B cell (primary cell): ENCODE data around the gene ZMYND12. TPM values are rescaled to one million over a fixed set of nuclear protein-coding genes. Genes with fewer than 3 reads are reported as not detected.

ENCODE experiments used
- ATAC-seq: fragments of 200-7000 bp; cut with Tn5 transposase; one replicate; pipeline ENCODE4 v1.10.0; 2021; ENCODE audit warnings: low read depth, mild to moderate bottlenecking, moderate number of reproducible peaks, moderate library complexity
- CTCF ChIA-PET: fragments of 350-600 bp; sonication (Branson Sonifier 250); formaldehyde crosslinking; loops from one replicate; lab custom pipeline; 2021; ENCODE audit warnings: antibody characterized with exemption, inconsistent platforms; lab: Charles Lee
- POLR2A ChIA-PET: fragments of 350-600 bp; sonication (Branson Sonifier 250); formaldehyde crosslinking; loops from one replicate; lab custom pipeline; 2021; ENCODE audit warnings: antibody characterized with exemption; lab: Charles Lee
- DNase-seq: peaks from one replicate; pipeline ENCODE4 v3.0.0; 2013
- H2AFZ ChIP-seq: 2 replicates; pipeline ENCODE4 v1.6.1; 2012; ENCODE audit warnings: mild to moderate bottlenecking, low read depth, low read length; ENCODE audit not compliant: insufficient read depth, poor library complexity, severe bottlenecking
- H3K27ac ChIP-seq, 2 donors: 1 replicate in 1 of 2; 2 replicates in 1 of 2; pipeline ENCODE4 v1.5.1; 2012 to 2013; ENCODE audit warnings: low read length in 2 of 2, mild to moderate bottlenecking in 2 of 2, moderate library complexity in 1 of 2
- H3K27me3 ChIP-seq, 4 experiments: fragments of 200-600 bp in 1 of 4; sonication (generic) in 1 of 4; replicated peaks in 1 of 4; 1 replicate in 2 of 4; 2 replicates in 2 of 4; pipeline versions ENCODE4 v1.6.1 to v1.7.0; 2013 to 2016; ENCODE audit warnings: low read length in 3 of 4, mild to moderate bottlenecking in 2 of 4, mixed read lengths in 1 of 4, moderate library complexity in 1 of 4; ENCODE audit not compliant: insufficient read depth in 4 of 4, control insufficient read depth in 3 of 4; ENCODE audit errors: control extremely low read depth in 1 of 4
- H3K36me3 ChIP-seq, 2 experiments: replicated peaks in 1 of 2; 1 replicate in 1 of 2; 2 replicates in 1 of 2; pipeline versions ENCODE4 v1.6.1 to v1.7.1; 2013; ENCODE audit warnings: low read length in 1 of 2; ENCODE audit not compliant: insufficient read depth in 2 of 2, control insufficient read depth in 1 of 2; ENCODE audit errors: control extremely low read depth in 1 of 2, extremely low read depth in 1 of 2
- H3K4me1 ChIP-seq, 2 donors: fragments of 200-600 bp in 1 of 2; sonication (generic) in 1 of 2; 1 replicate in 1 of 2; 2 replicates in 1 of 2; pipeline versions ENCODE4 v1.5.1 to v1.6.1; 2013 to 2017; ENCODE audit warnings: low read length in 2 of 2; ENCODE audit not compliant: control insufficient read depth in 2 of 2, insufficient read depth in 2 of 2
- H3K4me2 ChIP-seq: replicated peaks from 2 replicates; pipeline ENCODE3; 2012; ENCODE audit warnings: mild to moderate bottlenecking, low read depth, low read length; ENCODE audit not compliant: poor library complexity, severe bottlenecking
- H3K4me3 ChIP-seq, 5 experiments: fragments of 200-600 bp in 1 of 5; sonication (generic) in 1 of 5; 1 replicate in 3 of 5; 2 replicates in 2 of 5; pipeline versions ENCODE4 v1.5.1 to v1.7.0; 2011 to 2016; ENCODE audit warnings: low read length in 4 of 5, mild to moderate bottlenecking in 4 of 5, low read depth in 2 of 5, control low read depth in 1 of 5, moderate library complexity in 1 of 5; ENCODE audit not compliant: insufficient read depth in 1 of 5; ENCODE audit errors: control extremely low read depth in 1 of 5, extremely low read depth in 1 of 5
- H3K79me2 ChIP-seq: fragments of 200-600 bp; sonication (generic); one replicate; pipeline ENCODE4 v1.6.0; 2016; ENCODE audit warnings: low read length; ENCODE audit not compliant: control insufficient read depth, insufficient read depth
- H3K9ac ChIP-seq: fragments of 200-600 bp; sonication (generic); 2 replicates; pipeline ENCODE4 v1.6.1; 2017; ENCODE audit warnings: mild to moderate bottlenecking, low read length, moderate library complexity
- H3K9me3 ChIP-seq, 3 donors: one replicate each; pipeline versions ENCODE4 v1.6.1 to v1.7.1; 2013; ENCODE audit warnings: low read length in 2 of 3; ENCODE audit not compliant: control insufficient read depth in 2 of 3, insufficient read depth in 1 of 3; ENCODE audit errors: control extremely low read depth in 1 of 3
- H4K20me1 ChIP-seq: 2 replicates; pipeline ENCODE4 v1.6.0; 2012; ENCODE audit warnings: mild to moderate bottlenecking, low read length; ENCODE audit not compliant: insufficient read depth, control insufficient read depth, poor library complexity, severe bottlenecking
- H3K27ac Mint-ChIP-seq: one replicate; pipeline ENCODE4 v1.8.0; 2021; ENCODE audit warnings: mixed read lengths
- H3K27me3 Mint-ChIP-seq: one replicate; pipeline ENCODE4 v1.8.0; 2021; ENCODE audit warnings: mixed read lengths
- H3K4me1 Mint-ChIP-seq: one replicate; pipeline ENCODE4 v1.8.0; 2021; ENCODE audit warnings: mixed read lengths
- H3K4me3 Mint-ChIP-seq: one replicate; pipeline ENCODE4 v1.8.0; 2021; ENCODE audit warnings: mixed read lengths
- H3K9me3 Mint-ChIP-seq: one replicate; pipeline ENCODE4 v1.8.0; 2022; ENCODE audit warnings: mixed read lengths; ENCODE audit not compliant: insufficient read depth
- CTCF ChIP-seq: fragments of 200-600 bp; IDR thresholded peaks from one replicate; pipeline ENCODE4 v1.8.0; 2022; ENCODE audit warnings: antibody characterized with exemption, mild to moderate bottlenecking
- EZH2 ChIP-seq: IDR thresholded peaks from 2 replicates; pipeline ENCODE4 v1.6.1; 2012; ENCODE audit warnings: borderline replicate concordance, low read depth, mild to moderate bottlenecking, moderate library complexity, low read length; ENCODE audit not compliant: insufficient read depth, poor library complexity, severe bottlenecking
- WGBS: methylation state at CpG from one replicate; pipeline ENCODE4 v1.1.5; 2013; ENCODE audit warnings: missing lambda C conversion rate; ENCODE audit not compliant: insufficient coverage; 5-methylcytosine and 5-hydroxymethylcytosine counted together
- intact Hi-C: fragments of 100-400 bp; cut with micrococcal nuclease; formaldehyde crosslinking; loops from one replicate; pipeline ENCODE4 v1.10.0; 2022
- polyA plus RNA-seq: library from polyadenylated mRNA; depleted of rRNA; stranded (reverse); fragments of >200 nt; gene quantifications from 2 replicates; pipeline ENCODE4 v1.2.3, GENCODE V29; 2012
- total RNA-seq, 2 donors: library from RNA; stranded (reverse); fragments of 120-200 nt in 1 of 2; gene quantifications; 1 replicate in 1 of 2; 2 replicates in 1 of 2; pipeline versions ENCODE4 v1.2.3 to v1.2.4, GENCODE V29; 2013 to 2022

Gene ZMYND12
- total and polyA plus RNA-seq, 2 donors (not counting 1 experiment from before 2014, with no cell fraction given): 0.34 to 0.79 TPM

- H3K9me3 ChIP-seq: no peaks in the 10 kb centered on the region
- ChIA-PET POLR2A (no interaction called here), CTCF (no interaction called here)
- H3K4me1 ChIP-seq: no peaks in the 10 kb centered on the region
- no peaks in the 10 kb centered on the region for H3K79me2 ChIP-seq
- no peak overlapping the region for H3K9ac ChIP-seq
- no peak overlapping the region for H3K27ac Mint-ChIP-seq
- DNase-seq (no peak), ATAC-seq (no peak)
- no peak overlapping the region for H3K4me2 ChIP-seq
- no peak overlapping the region for H2AFZ ChIP-seq
- intact Hi-C loops: no loop called here
- H3K9me3 Mint-ChIP-seq: no peaks in the 10 kb centered on the region
- peaks cover 0 to 6% of the 10 kb centered on the region in 2 experiments for H3K36me3 ChIP-seq
- WGBS: no CpG with 5 or more reads among the region's 2 CpGs
- no peak overlapping the region for H3K4me3 Mint-ChIP-seq
- no peak overlapping the region for H3K27ac ChIP-seq
- H4K20me1 ChIP-seq: no peaks in the 10 kb centered on the region
- no peak overlapping the region for H3K4me3 ChIP-seq
- H3K4me1 Mint-ChIP-seq: no peaks in the 10 kb centered on the region
- no peak for TF ChIP-seq CTCF
- no peak for TF ChIP-seq EZH2
- H3K27me3 Mint-ChIP-seq: no peaks in the 10 kb centered on the region
- H3K27me3 ChIP-seq: no peaks in the 10 kb centered on the region
These were observed 26.9 kb upstream of the ZMYND12 start for GRCh38 chr1:42482635-42483153.

- H3K36me3 ChIP-seq: peaks cover 0 to 6% of the 10 kb centered on the region in 2 experiments
These were observed 25.1 kb upstream of the ZMYND12 start for GRCh38 chr1:42480921-42481320.

More at GRCh38 chr1:42480921-42481320, 25.1 kb upstream of the ZMYND12 start:
- Histone ChIP-seq H3K9ac (no peak overlapping the region), H3K79me2 (no peaks in the 10 kb centered on the region), H4K20me1 (no peaks in the 10 kb centered on the region), H3K4me3 (no peak overlapping the region), H3K27me3 (no peaks in the 10 kb centered on the region), H3K4me1 (no peaks in the 10 kb centered on the region), H2AFZ (no peak overlapping the region), H3K4me2 (no peak overlapping the region), H3K27ac (no peak overlapping the region), H3K9me3 (no peaks in the 10 kb centered on the region)
- intact Hi-C loops: no loop called here
- Mint-ChIP-seq H3K27ac (no peak overlapping the region), H3K4me1 (no peaks in the 10 kb centered on the region), H3K27me3 (no peaks in the 10 kb centered on the region), H3K9me3 (no peaks in the 10 kb centered on the region), H3K4me3 (no peak overlapping the region)
- DNase-seq (no peak), ATAC-seq (no peak)
- POLR2A ChIA-PET: no interaction called here
- no peak for TF ChIP-seq EZH2
- TF ChIP-seq CTCF: no peak
- CTCF ChIA-PET: interaction anchor here (1.2 kb wide), 1 partner anchor 307 kb away, joined by 3 read pairs; no protein-coding TSS in a partner anchor
- no CpG with 5 or more reads among the region's 1 CpG for WGBS
